ENCODE measurements around the gene DHRS4L2.

The DHRS4L2 gene

GRCh38 chr14:24054324-24054641, 65.6 kb downstream of the DHRS4L2 start:
- Mint-ChIP-seq H3K4me3 (no peak overlapping the region), H3K9me3 (no peaks in the 10 kb centered on the region), H3K4me1 (peaks cover 34% of the 10 kb centered on the region), H3K36me3 (ENCODE audit: low read depth) (no peaks in the 10 kb centered on the region), H3K27me3 (ENCODE audit: low read depth, poor library complexity) (peaks cover 48% of the 10 kb centered on the region), H3K27ac (no peak overlapping the region)
- TF ChIP-seq CTCF (IDR thresholded peaks at IDR 0.05) = no peak
- DNase-seq = no peak

DNA sequence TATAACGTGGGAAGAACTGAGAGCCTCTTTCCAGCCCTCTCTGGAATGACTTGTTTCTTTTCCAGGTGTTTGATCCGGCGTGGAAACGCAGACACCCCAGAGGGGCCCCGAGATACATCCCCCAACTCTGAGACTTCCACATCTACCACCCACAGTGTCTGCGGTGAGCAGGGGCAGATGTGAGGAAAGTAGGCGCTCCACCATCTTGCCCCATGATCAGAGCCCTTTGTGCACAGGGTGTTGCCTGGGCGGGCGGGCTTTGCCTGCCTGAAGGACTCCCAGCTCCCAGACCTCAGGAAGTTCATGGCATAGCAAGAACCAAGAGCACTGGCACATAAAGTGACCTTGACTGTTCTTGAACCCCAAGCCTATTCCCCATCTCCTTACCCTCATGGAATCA, 65.9 kb downstream of the DHRS4L2 start:
- no peak overlapping the region for H3K27ac Mint-ChIP-seq
- TF ChIP-seq CTCF (IDR thresholded peaks at IDR 0.05) = no peak
- H3K9me3 Mint-ChIP-seq = no peaks in the 10 kb centered on the region
- H3K4me3 Mint-ChIP-seq = no peak overlapping the region
- peaks cover 45% of the 10 kb centered on the region for H3K27me3 Mint-ChIP-seq (ENCODE audit: low read depth, poor library complexity)
- H3K4me1 Mint-ChIP-seq = peaks cover 37% of the 10 kb centered on the region
- DNase-seq = no peak
- no peaks in the 10 kb centered on the region for H3K36me3 Mint-ChIP-seq (ENCODE audit: low read depth)
